IPS DF 6.9 (cell line): ENCODE data around the gene IPO5.

ENCODE experiments used
- DNase-seq: peaks from one replicate; pipeline ENCODE4 v3.0.0-alpha.2; 2013; ENCODE audit warnings: low read depth, low spot score
- H3K27ac ChIP-seq: one replicate; pipeline ENCODE4 v1.5.1; 2013; ENCODE audit warnings: low read length, control low read depth
- H3K27me3 ChIP-seq: 2 replicates; pipeline ENCODE4 v1.6.1; 2013; ENCODE audit warnings: mild to moderate bottlenecking, low read length; ENCODE audit not compliant: control insufficient read depth, insufficient read depth
- H3K36me3 ChIP-seq: 2 replicates; pipeline ENCODE4 v1.6.1; 2013; ENCODE audit warnings: low read length; ENCODE audit not compliant: control insufficient read depth, insufficient read depth
- H3K4me1 ChIP-seq: 2 replicates; pipeline ENCODE4 v1.6.1; 2013; ENCODE audit warnings: low read length; ENCODE audit not compliant: control insufficient read depth, insufficient read depth
- H3K4me3 ChIP-seq: 2 replicates; pipeline ENCODE4 v1.5.1; 2013; ENCODE audit warnings: mild to moderate bottlenecking, low read length
- H3K9me3 ChIP-seq: 2 replicates; pipeline ENCODE4 v1.6.1; 2013; ENCODE audit warnings: low read length, inconsistent platforms; ENCODE audit not compliant: control insufficient read depth, insufficient read depth
- whole genome bisulfite sequencing: extraction: QIAGEN DNeasy Blood & Tissue Kit; methylation state at CpG from one replicate; pipeline ENCODE4 v1.1.7; 2013; ENCODE audit warnings: mixed read lengths, missing lambda C conversion rate; ENCODE audit not compliant: insufficient read length, insufficient coverage; 5-methylcytosine and 5-hydroxymethylcytosine counted together

Gene IPO5

DNA sequence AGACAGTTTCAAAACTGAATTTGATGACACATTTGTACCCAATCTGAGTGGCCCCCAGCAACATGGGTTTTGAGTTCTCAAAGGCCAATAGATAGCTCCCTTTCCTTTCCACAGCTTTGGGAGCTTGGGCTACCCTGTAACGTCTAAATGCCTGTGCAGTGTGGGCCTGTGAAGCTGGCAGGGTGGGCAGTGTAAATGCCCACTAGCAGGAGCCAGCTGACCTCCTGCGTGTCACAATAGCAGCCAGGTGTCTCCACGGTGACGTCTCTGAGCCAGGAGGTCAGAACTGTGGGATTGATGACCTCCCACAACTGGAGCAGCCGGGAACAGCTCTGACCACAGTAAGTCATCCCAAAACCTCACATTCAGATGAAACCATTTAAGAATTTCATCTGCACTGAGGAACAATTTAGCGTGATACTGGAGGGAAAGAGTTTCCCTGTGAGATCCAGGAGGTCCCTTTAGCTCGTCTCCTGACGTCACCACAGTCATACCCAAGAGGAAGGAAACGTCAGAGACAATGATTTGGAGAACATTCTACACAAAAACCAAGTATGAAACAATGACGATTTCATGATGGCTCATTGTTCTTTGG, at the start of gene IPO5:
IPO5 (plus strand) TSS at position 300 of the 595 bp plus-strand sequence. CDS start 23,022 bp downstream, outside the sequence.
- Histone ChIP-seq H3K27ac (no peak within 1 kb of the TSS), H3K27me3 (no peaks in the 10 kb centered on the region), H3K36me3 (no peaks in the 10 kb centered on the region), H3K9me3 (no peaks in the 10 kb centered on the region), H3K4me1 (no peaks in the 10 kb centered on the region), H3K4me3 (no peak within 1 kb of the TSS)
- no peak for DNase-seq
- WGBS, result no CpG with 5 or more reads among the region's 10 CpGs

DNA sequence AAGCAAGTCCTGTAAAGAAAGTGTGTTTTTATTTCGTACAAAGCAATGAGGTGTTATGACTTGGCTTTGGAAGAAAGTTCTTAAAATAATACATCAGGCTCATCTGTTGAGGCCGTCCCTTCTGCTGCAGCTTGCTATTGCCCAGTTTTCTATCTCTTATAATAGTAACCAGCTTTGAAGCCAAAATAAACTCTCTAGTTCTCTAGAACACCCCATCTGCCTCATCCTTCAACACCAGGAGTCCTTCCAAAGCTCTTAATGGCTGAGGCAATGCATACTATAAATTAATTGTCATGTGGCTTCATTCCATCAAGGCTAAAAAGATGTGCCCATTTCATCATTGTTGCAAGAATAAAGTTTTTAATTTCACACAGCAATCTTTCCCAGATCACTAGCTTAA, 49.4 kb upstream of the IPO5 start:
- no peak overlapping the region for H3K27ac ChIP-seq
- no peaks in the 10 kb centered on the region for H3K9me3 ChIP-seq
- H3K4me1 ChIP-seq, result no peaks in the 10 kb centered on the region
- H3K4me3 ChIP-seq, result no peak overlapping the region
- no peaks in the 10 kb centered on the region for H3K27me3 ChIP-seq
- DNase-seq, result no peak
- no peaks in the 10 kb centered on the region for H3K36me3 ChIP-seq
- no CpG with 5 or more reads among the region's 2 CpGs for WGBS

- no peaks in the 10 kb centered on the region for H3K36me3 ChIP-seq
- no peaks in the 10 kb centered on the region for H3K4me1 ChIP-seq
- no CpG with 5 or more reads among the region's 1 CpG for WGBS
- no peak overlapping the region for H3K4me3 ChIP-seq
- H3K27ac ChIP-seq, result no peak overlapping the region
- no peaks in the 10 kb centered on the region for H3K9me3 ChIP-seq
- H3K27me3 ChIP-seq, result no peaks in the 10 kb centered on the region
- no peak for DNase-seq
Measured at GRCh38 chr13:97905517-97905916, 48.0 kb upstream of the IPO5 start.

GRCh38 chr13:97911311-97912138, 42.0 kb upstream of the IPO5 start:
- WGBS, result no CpG with 5 or more reads among the region's 7 CpGs

GRCh38 chr13:97912139-97912535, 41.3 kb upstream of the IPO5 start:
- no CpG with 5 or more reads among the region's 6 CpGs for WGBS
- Histone ChIP-seq H3K27ac (no peak overlapping the region), H3K36me3 (no peaks in the 10 kb centered on the region), H3K27me3 (no peaks in the 10 kb centered on the region), H3K4me1 (no peaks in the 10 kb centered on the region), H3K4me3 (no peak overlapping the region), H3K9me3 (no peaks in the 10 kb centered on the region; the same call in 1 of the 2 replicates)
- no peak for DNase-seq

More at GRCh38 chr13:97911311-97912138, 42.0 kb upstream of the IPO5 start:
- Histone ChIP-seq H3K4me1 (no peaks in the 10 kb centered on the region), H3K36me3 (no peaks in the 10 kb centered on the region), H3K9me3 (no peaks in the 10 kb centered on the region; the same call in 1 of the 2 replicates), H3K27ac (no peak overlapping the region), H3K27me3 (no peaks in the 10 kb centered on the region), H3K4me3 (no peak overlapping the region)
- peak; percentile 27 for DNase-seq

DNA sequence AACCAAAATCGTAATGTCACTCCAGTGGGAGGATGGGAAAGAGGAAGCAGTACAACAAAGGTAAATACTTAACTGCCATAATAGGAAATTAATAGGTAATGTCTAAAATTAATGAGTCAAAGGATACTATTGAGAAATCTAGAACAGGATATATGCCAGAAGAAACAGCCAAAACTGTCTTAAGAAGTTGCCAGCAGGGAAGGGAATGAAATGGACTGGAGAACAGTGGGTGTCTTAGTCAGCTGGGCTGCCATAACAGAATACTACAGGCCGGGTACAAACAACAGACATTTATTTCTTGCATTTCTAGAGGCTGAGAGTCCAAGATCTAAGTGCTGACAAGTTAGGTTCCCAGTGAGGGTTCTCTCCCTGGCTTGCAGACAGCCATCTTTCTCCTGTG, 40.3 kb upstream of the IPO5 start:
- no peak for DNase-seq
- Histone ChIP-seq H3K27ac (no peak overlapping the region), H3K36me3 (no peaks in the 10 kb centered on the region), H3K4me1 (no peaks in the 10 kb centered on the region), H3K27me3 (no peaks in the 10 kb centered on the region), H3K4me3 (no peak overlapping the region), H3K9me3 (no peaks in the 10 kb centered on the region; the same call in 1 of the 2 replicates)
- no CpG with 5 or more reads among the region's 2 CpGs for WGBS

DNA sequence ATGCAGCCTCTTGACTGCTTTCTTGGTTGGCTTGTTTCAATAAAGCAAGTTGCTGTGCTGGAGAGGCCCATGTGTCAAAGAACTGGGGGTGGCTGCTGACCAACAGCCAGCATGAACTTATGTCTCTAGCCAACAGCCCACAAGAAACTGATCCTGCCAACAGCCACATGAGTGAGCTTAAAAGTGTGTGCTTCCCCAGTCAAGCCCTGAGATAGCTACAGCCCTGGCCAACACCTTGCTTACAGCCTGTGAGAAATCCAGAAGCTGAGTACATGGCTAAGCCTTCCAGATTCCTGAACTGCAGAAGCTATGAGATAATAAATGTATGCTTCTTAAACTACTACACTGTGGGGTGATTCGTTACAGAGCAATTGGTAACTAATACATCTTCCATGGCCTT, 38.9 kb upstream of the IPO5 start:
- H3K9me3 ChIP-seq, result no peaks in the 10 kb centered on the region; the same call in 1 of the 2 replicates
- WGBS, result no CpG with 5 or more reads among the region's 1 CpG
- H3K36me3 ChIP-seq, result no peaks in the 10 kb centered on the region
- H3K4me3 ChIP-seq, result no peak overlapping the region
- no peaks in the 10 kb centered on the region for H3K4me1 ChIP-seq
- DNase-seq, result no peak
- no peaks in the 10 kb centered on the region for H3K27me3 ChIP-seq
- no peak overlapping the region for H3K27ac ChIP-seq

GRCh38 chr13:97921176-97921816, 32.2 kb upstream of the IPO5 start:
- no peaks in the 10 kb centered on the region for H3K27me3 ChIP-seq
- no peaks in the 10 kb centered on the region for H3K36me3 ChIP-seq
- H3K9me3 ChIP-seq, result no peaks in the 10 kb centered on the region
- no CpG with 5 or more reads among the region's 6 CpGs for WGBS
- no peak overlapping the region for H3K4me3 ChIP-seq
- DNase-seq, result no peak
- H3K4me1 ChIP-seq, result no peaks in the 10 kb centered on the region
- no peak overlapping the region for H3K27ac ChIP-seq

DNA sequence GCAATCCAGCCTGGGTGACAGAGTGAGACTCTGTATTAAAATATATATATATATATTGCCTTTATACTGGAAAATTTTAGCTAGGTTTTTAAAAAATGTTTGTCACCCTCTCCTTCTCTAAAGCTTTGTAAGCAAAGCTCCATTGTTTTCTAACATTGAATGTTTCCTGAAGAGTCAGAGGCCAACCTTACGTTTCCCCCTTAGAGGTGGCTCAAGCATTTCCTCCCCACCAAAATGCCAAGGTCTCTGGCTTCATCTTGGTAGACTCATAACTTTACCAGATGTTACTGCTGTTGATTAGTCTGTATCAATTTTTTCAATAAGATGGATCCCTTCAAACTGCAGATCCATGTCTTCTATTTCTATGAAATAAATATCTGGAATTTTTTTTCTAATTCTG, 25.2 kb upstream of the IPO5 start:
- Histone ChIP-seq H3K4me3 (no peak overlapping the region), H3K4me1 (no peaks in the 10 kb centered on the region), H3K36me3 (no peaks in the 10 kb centered on the region), H3K9me3 (no peaks in the 10 kb centered on the region), H3K27ac (no peak overlapping the region), H3K27me3 (no peaks in the 10 kb centered on the region)
- no peak for DNase-seq
- WGBS, result no CpG with 5 or more reads among the region's 1 CpG

GRCh38 chr13:97932036-97932435, 21.4 kb upstream of the IPO5 start:
- H3K4me3 ChIP-seq, result no peak overlapping the region
- H3K9me3 ChIP-seq, result no peaks in the 10 kb centered on the region
- no peaks in the 10 kb centered on the region for H3K27me3 ChIP-seq
- no CpG with 5 or more reads among the region's 5 CpGs for WGBS
- no peak for DNase-seq
- no peaks in the 10 kb centered on the region for H3K36me3 ChIP-seq
- no peak overlapping the region for H3K27ac ChIP-seq
- no peaks in the 10 kb centered on the region for H3K4me1 ChIP-seq
